GDM1 (cell line): ENCODE measurements around the gene PSTK.

Source experiments
- DNase-seq: peaks from one replicate; lab custom pipeline; 2025; lab: John Stamatoyannopoulos, UW

PSTK gene, protein sequence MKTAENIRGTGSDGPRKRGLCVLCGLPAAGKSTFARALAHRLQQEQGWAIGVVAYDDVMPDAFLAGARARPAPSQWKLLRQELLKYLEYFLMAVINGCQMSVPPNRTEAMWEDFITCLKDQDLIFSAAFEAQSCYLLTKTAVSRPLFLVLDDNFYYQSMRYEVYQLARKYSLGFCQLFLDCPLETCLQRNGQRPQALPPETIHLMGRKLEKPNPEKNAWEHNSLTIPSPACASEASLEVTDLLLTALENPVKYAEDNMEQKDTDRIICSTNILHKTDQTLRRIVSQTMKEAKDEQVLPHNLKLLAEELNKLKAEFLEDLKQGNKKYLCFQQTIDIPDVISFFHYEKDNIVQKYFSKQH

DNA sequence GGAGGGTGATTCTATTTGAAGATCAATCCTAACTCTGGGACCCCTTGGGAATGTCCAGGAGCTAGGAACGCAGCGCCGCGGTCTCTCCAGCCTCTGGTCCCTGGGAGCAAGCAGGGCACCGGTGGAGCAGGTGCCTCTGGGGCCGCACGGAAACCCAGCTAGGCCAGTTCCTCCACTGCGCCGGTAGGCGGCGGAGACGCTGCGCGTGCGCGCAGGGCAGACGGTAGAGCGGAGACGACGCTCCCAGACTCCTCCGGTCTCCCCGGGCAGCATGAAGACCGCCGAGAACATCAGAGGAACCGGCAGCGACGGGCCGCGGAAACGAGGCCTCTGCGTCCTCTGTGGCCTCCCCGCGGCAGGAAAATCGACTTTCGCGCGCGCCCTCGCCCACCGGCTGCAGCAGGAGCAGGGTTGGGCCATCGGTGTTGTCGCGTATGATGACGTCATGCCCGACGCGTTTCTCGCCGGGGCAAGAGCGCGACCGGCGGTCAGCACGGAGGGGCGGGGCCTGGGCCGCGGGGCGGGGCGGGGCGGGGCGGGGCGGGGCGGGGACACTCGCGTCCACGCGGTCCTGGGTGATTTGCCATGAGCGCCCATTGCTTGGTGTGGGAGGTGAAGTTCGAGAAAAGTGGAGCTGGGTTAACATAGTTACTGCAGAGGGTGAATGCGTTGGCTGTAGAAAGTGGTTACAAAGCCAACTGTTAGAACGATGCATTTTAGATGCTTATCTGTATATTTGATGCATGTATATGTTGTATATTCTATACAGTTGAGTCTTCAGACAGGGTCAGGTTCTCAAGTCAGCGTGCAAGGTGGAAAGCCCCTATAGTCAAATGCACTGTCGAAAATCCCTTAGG is at the start of gene PSTK:
Gene PSTK, plus strand, starts transcription at position 193 of the 857 bp plus-strand sequence. Its CDS starts 79 bp downstream, at position 272.
- peak; percentile 90 for DNase-seq

DNA sequence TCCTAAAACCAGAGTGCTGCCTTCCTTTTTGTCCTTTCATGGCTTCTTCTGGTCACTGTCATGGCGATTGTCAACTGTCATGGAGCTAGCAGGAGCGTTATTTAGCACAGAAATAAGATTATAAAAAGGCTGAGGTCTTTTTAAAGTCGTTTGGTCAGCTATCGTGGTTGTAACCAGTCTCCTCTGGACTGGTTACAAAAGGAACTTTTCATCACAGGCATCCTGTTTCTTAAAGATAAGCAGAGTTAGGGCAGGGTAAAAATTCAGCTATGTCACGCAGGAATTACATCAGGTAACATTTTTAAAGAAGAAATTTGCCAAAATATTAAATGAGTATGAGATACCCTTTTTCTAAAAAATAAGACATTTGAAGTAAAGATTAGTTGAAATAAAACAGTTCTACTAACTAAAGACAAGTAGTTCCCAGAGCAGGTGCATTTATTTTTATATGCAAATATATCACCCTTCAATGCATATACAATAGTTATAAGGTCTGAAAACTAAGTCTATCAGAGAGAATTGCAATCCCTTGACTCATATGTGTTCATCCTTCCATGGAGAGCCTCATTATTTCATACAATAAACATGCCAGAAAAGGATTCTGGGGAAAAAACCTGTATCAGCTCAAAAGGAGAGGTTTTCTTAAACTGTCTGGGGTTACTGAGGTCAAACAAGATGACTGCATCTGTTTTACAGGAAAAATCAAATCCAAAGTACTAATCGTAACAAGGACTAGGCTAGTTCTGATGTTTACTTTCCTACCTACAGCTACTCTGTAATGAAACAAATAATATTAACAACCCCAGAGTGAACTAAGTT is 48.9 kb upstream of the PSTK start:
- DNase-seq, result no peak

DNA sequence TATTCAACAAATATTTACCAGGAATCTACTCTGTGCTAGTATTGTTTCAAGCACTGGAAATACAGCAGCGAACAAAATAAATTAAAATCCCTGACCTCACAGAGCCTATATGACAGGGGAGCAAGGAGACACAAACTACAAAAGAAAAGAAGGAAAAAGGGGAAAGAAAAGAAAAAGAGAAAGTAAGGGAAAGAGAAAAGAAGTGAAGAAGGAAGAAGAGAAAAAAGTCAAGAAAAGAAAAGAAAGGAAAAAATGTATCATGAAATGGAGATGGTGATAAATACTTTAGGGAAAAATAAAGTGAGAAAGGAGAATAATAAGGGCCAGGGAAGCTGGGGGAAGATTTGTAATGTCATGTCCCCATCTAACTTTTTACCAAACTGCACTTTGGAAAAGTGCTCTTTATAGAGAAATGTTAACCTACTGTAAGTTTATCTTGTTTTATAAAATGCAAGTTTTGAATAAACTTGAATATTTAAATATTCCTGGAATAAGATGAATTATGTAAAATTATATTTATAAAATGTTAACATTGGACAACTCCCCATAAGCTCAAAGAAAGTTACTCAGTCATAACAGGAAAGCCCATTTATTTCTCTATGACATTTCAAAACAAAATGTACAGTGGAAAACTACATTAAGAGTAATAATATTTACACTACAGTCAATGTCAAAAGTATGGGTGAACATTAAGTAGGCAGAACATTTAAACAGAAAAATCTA is 40.9 kb upstream of the PSTK start:
- no peak for DNase-seq

DNA sequence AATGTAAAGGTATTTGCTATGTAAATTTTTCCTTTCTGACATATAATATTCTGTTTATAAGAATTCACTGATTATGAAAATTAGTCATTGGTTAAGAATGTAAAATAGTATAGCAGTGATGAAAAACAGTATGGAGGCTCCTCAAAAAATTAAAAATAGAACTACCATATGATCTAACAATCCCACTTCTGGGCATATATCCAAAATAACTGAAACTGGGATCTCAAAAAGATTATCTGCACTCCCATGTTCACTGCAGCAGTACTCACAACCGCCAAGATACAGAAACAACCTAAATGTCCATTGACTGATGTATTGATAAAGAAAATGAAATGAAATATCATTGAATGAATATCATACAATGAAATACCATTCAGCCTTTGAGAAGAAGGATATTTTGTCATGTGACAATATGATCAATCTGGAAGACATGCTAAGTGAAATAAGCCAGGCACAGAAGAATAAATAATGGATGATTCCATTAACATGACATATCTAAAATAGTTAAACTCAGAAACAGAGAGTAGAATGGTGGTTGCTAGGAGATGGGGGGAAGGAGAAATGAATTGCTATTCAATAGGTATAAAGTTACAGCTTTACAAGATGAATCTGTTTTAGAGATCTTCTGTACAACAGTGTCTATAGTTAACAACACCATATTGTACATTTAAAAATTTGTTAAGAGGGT is 40.2 kb upstream of the PSTK start:
- DNase-seq, result no peak

DNA sequence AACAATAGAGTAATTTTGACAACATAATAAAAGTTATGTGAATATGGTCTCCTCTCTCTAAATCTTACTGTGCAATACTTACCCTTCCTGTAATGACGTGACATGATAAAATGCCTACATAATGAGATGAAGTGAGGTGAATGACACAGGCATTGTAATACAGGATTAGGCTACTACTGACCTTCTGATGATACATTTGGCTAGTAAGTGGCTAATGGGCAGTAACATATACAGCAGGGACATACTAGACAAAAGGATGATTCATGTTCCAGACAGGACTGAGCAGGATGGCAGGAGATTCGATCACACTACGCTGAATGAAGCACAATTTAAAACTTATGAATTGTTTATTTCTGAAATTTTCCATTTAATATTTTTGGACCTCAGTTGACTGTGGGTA is 30.9 kb upstream of the PSTK start:
- DNase-seq, result no peak

DNA sequence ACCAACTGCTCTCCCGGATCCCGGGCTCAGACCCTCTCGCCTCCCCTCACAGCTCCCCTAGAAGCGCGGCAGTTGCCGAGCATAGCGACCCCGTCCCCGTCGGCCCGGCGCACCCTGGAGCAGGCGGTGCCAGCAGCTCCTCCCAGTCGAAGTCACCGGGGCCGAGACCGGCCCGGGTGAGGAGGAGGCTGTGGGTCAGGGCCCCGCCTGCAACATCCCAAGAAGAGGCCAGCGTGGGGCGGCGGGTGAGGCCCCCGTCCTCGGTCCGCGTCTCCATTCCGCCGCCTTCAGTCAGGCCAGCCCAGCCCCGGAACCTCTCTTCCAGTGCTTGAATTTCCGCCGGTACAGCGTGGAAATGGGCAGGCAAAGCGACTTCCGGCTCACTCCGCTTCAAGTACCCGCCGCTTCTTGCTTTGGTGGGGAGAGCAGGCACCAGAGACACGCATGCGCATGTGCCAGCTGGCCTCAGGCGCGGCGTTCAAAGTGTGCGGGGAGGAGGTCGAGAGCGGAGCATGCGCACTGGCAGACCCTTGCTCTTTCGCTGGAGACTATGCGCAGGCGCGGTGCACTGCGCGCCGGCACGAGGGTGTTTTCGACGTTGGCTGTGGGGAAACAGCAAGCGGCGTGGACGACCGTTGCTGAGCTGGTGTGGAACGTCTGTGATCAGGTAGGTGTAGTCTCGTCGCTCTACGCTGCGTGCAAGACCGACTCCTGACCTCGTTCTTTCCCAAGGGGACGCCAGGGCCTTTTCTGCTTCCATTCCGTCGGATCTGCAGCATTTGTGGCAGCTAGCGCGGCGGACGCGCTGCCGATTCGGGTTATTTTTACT is 26.1 kb upstream of the PSTK start, which contains the start of gene C10orf88:
Gene C10orf88, minus strand, starts transcription at position 326 of the 829 bp plus-strand sequence. Its CDS starts 49 bp downstream, at position 277.
- peak; percentile 98 for DNase-seq

DNA sequence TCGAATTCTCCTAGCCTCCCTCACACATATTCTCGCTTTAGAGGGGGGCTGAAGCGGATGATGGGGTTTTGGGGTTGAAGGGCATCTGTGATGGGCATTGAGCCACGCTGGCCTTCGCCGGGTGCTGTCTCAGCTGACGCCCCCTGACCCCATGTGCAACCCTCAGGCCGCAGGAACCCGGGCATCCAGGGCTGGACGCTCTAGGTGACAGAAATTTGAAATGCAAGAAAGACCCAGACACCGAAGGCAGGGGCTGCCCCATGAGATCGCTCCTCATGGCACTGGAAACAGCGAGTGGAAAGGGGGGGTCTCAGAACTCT is 25.5 kb upstream of the PSTK start:
- no peak for DNase-seq

DNA sequence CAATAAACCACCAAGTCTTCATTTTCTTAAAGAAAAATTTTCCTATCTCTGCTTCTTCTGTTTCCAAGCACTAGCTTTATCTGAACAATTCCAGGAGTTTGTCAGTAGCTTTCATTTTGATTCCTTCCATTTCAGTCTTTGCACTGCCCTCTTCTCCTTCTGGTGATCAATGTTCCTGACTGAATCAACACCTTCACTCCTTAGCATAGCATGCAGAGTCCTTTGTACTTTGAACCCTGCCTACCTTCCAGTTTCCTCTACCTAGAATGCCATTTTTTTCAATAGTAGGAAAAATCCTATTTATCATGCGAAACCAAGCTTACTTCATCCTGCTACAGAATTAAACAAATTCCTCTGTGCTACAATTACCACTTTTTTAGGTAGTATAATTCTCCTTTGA is 24.3 kb upstream of the PSTK start:
- DNase-seq, result no peak

DNA sequence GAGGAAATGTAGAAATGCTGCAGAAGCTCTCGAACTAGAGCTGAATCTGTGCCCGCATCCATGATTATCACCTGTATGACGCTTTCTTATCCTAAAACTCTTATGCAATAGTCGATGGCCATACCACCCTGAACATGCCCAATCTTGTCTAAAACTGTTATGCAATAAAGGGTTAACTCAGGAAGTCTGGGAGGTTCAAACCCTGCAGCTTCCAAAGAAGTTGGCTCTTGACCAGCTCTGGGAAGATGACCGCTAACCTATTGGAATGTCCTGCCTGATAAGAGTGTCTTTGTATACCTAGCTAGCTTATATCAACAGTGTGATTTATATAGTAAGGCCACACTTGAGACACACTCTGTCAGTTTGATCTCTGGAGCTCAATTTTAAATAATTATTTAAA is 22.7 kb upstream of the PSTK start:
- no peak for DNase-seq

DNA sequence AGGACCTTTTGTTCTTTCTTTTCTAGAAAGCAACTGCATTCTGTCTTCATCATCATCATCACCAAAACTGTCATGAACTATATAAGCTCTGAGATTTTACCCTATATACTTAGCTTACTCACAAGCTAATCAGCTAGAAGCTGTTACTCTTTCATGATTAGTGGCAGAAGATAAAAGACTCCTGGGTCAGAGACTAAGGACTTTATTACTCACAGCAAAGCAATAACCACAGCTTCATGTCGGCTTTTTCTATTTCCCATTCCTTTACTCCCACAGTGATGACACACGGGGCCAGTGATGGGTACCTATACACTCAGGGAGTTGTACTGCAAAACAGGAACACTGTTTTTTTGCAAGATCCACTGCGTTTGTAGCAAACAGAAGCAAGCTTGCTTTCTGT is 17.8 kb upstream of the PSTK start:
- no peak for DNase-seq

DNA sequence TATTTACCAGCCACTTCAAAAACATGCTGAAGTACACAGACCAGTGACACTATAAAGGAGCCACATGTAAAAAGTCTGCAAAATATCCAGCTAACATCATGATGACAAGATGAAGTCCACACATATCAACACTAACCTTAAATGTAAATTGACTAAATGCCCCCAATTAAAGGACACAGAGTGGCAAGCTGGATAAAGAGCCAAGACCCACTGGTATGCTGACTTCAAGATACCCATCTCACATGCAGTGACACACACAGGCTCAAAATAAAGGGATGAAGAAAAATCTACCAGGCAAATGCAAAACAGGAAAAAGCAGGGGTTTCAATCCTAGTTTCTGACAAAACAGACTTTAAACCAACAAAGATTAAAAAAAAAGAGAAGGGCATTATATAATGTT is 13.3 kb upstream of the PSTK start:
- no peak for DNase-seq

DNA sequence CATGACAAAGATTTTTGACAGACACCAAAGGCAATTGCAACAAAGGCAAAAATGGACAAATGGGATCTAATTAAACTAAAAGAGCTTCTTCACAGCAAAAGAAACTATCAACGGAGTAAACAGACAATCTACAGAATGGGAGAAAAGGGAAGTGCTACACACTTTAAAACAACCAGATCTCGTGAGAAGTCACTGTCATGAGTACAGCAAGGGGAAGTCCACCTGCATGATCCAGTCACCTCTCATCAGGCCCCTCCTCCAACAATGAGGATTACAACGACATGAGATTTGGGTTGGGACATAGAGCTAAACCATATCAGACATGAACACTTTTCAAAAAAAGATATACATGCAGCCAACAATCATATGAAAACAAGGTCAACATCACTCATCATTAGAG is 11.5 kb upstream of the PSTK start:
- DNase-seq, result no peak

DNA sequence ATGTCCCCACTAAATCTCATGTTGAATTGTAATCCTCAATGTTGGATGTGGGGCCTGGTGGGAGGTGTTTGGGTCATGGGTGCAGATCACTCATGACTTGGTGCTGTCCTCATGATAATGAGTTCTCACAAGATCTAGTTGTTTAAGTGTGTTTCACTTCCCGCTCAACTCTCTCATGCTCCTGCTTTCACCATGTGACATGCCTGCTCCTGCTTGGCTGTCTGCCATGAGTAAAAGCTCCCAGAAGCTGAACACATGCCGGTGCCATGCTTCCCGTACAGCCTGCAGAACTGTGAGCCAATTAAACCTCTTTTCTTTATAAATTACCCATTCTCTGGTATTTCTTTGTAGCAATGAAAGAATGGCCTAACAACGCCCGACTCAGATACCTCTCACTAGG is 6.2 kb upstream of the PSTK start:
- no peak for DNase-seq

DNA sequence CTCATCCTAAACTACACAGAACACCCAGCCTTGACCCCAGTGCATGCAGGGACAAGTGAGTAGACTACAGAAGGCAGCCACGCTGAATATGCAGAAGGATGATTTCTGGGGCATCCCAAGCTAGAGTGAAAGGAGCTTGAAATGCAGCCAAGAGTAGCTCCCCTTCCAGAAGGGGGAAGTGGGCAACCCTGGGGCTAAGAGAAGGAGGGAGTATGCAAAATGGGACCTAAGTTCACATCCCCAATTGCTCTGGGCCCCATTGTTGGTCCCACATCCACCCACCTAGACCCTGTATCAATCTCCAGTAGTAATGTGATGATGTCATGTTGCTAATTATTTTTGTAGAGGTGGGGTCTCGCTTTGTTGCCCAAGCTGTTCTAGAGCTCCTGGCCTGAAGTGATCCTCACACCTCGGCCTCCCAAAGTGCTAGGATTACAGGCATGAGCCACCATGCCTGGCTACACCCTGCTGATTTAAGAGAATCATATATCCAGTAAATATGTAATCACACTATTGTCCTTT is 5.6 kb upstream of the PSTK start:
- no peak for DNase-seq

DNA sequence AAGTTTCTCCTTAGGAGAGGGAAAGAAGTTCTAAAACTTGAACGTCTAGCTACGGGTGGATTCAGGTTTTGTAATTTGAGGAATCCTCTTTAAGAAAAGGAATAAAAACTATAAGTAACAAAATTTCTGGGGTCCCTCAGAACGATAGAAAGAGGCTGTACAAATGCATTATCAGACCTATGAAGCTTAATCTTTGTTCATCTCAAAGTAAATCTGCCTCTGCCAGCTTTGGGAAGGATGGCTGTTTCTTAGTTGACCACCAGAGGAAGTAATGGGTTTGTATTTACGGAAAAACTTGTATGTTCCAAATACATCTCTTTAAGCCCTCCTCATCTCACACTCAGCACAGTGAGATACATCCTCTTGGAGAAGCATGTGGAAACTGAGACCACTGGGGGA is 864 bp downstream of the PSTK start:
- no peak for DNase-seq

DNA sequence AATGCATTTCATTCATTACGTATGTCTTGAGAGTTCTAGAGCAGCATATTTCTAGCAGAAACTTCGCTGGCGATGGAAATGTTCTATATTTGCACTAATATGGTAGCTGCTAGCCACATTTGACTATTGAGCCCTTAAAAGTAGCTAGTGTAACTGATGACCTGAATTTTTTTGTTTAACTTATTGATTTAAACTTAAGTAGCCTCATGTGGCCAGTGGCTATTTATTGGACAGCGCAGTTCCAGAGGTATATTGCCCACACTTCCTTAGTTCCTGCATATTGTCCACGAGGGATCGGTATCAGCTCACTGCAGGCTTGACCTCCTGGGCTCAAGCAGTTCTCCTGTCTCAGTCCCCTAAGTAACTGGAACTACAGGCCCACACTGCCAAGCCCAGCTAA is 3.7 kb downstream of the PSTK start:
- DNase-seq, result no peak

DNA sequence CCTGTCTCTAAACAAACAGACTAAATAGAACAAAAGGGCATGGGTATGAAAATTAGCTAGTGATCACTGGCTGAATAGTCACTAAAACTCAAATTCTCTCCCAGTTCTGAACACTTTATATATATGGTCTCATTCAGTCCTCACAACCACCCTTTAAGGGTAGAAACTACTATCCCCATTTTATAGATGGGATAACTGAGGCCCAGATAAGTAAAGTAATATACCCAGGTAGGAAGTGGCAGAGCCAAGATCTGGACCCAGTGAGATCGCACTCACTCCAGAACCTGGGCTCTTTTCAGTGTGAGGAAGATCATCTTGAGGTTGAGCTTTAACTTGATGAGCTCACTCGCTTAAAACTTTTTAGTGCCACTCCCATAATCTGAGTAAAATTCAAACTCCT is 4.5 kb downstream of the PSTK start:
- no peak for DNase-seq

DNA sequence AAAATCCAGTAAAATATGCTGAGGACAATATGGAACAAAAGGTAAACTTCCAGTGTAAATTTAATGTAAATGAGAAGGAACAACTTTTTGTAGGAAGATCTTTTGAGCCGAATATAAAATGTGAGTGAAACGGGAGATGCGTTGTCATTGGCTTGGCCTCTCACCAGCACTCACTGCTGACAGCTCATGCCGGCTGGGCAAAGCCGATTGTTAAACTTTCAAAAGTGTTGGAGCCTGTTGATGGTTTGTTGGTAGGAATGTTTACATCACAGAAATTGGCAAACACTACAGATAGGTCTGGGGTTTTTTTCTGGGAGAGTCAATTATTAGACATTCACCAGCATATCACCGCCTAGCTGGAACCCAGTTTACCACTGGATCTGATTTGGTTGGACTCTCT is 6.1 kb downstream of the PSTK start:
- DNase-seq, result no peak

DNA sequence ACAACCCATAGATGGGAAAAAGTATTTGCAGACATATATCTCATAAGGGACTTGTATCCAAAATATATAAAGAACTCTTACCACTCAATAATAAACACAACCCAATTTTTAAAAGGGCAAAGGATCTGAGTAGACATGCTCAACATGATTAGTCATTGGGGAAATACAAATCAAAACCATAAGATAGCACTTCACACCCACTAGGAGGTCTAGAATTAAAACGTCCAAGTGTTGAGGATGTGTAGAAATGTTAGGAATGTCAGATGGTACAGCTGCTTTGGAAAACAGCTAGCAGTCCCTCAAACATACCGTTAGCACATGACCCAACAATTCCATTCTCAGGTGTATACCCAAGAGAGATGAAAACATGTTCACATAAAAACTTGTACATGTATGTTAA is 8.3 kb downstream of the PSTK start:
- DNase-seq, result no peak

DNA sequence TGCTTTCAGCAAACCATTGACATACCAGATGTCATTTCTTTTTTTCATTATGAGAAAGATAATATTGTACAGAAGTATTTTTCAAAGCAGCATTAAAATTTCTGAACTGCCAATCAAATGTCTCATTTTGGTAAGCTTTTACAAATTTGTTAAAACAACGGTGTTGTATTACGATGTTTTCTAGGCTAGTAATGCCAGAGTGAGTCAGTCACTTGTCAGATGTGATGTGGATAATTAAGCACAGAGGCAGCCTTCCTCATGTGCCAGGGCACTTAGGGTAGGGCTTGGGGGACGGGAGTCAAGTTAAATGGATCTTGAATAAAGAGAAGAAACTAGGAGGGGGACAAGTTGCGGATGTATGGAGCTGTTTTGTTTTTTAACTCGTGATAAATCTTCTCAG is 10.1 kb downstream of the PSTK start:
- no peak for DNase-seq
